Heart left ventricle (tissue), 13 donors: Measurements from ENCODE around the gene TIGD6.

Source experiments
- CTCF ChIP-seq, 12 donors: fragments of 200-600 bp; sonication (generic) in 4 of 12; IDR thresholded peaks; one replicate each; pipeline versions ENCODE4 v1.5.0 to v1.8.0; 2018 to 2022; ENCODE audit warnings: antibody characterized with exemption in 12 of 12, mild to moderate bottlenecking in 5 of 12
- POLR2A ChIP-seq, 2 donors: fragments of 450-650 bp; IDR thresholded peaks; one replicate each; pipeline ENCODE4 v1.6.1; 2017; ENCODE audit warnings: antibody characterized with exemption in 2 of 2, mild to moderate bottlenecking in 2 of 2, moderate library complexity in 2 of 2
- donor health status: ischemic (EF 13 %, LVEDD 7.1; RV severe dilation, severe dysfunction).
- donor health status: DM: no; HTN: yes; CAD: no.
- donor health status: DM: no; HTN: no; CAD: no.
- donor health status: ischemic (EF 25% LVEDD 6.9; RV normal size, moderate dysfunction).
- donor health status: ischemic (EF 25% LVEDD 5.7; RV mildly dilated, moderate dysfunction).
- donor health status: ischemic (EF 35%, LVEDD 5.7; RV mildly dilated, moderate dysfunction).
- donor health status: nonischemic (EF 11% LVEDD 7.7; RV severe dilation, severe dysfunction).
- donor health status: DM: yes; HTN: yes; CAD: no.
- donor health status: PGD.
- donor health status: ischemic (EF 29% LVEDD 5.4; RV normal size, mild dysfunction).
- donor health status: nonischemic (EF 23%, LVEDD 6.1; RV moderate dilation, normal function).

GRCh38 chr5:149956685-149957084 lies 43.8 kb downstream of the TIGD6 start:
- TF ChIP-seq CTCF (IDR thresholded peaks at IDR 0.05) (no peak), POLR2A (IDR thresholded peaks at IDR 0.05) (no peak)
